Stimulated activated naive CD8-positive, alpha-beta T cell treated with anti-CD3 and anti-CD28 coated beads, Interleukin-15, amount 100 ng/mL, for 72 hours (primary cell): Measurements from ENCODE around the gene GP9.
A peak's percentile ranks its signal among the peaks of the same experiment; 100 is the strongest.
"Not testable (repeated sequence)": the region's sequence is repeated elsewhere in the genome, so short reads cannot be mapped to it uniquely, and the experiment has no call there.

ENCODE experiments used
- ATAC-seq: fragments of 150-1000 bp; cut with Tn5 transposase; 2 replicates; pipeline ENCODE4 v1.10.0; 2021; ENCODE audit warnings: mild to moderate bottlenecking, moderate library complexity
- DNase-seq, 2 donors: peaks; one replicate each; pipeline ENCODE4 v3.0.0; 2021 to 2022
- H3K27ac Mint-ChIP-seq, 2 donors: one replicate each; pipeline ENCODE4 v1.8.0; 2022; ENCODE audit warnings: mild to moderate bottlenecking in 2 of 2, mixed read lengths in 2 of 2, moderate library complexity in 2 of 2
- H3K27me3 Mint-ChIP-seq: one replicate; pipeline ENCODE4 v1.8.0; 2022; ENCODE audit warnings: mixed read lengths
- H3K4me1 Mint-ChIP-seq: one replicate; pipeline ENCODE4 v1.8.0; 2022; ENCODE audit warnings: mild to moderate bottlenecking, mixed read lengths
- H3K4me3 Mint-ChIP-seq, 2 donors: one replicate each; pipeline ENCODE4 v1.8.0; 2022; ENCODE audit warnings: mild to moderate bottlenecking in 2 of 2, mixed read lengths in 2 of 2, moderate library complexity in 1 of 2
- H3K9me3 Mint-ChIP-seq, 2 donors: one replicate each; pipeline ENCODE4 v1.8.0; 2022; ENCODE audit warnings: mixed read lengths in 2 of 2

The GP9 gene

GRCh38 chr3:129057249-129057648 lies 3.3 kb upstream of the GP9 start:
- DNase-seq (no peak), ATAC-seq (no peak)
- H3K4me3 Mint-ChIP-seq, result no peak overlapping the region
- no peak overlapping the region for H3K27ac Mint-ChIP-seq
- H3K27me3 Mint-ChIP-seq, result no peaks in the 10 kb centered on the region
- H3K9me3 Mint-ChIP-seq, result no peaks in the 10 kb centered on the region
- peaks cover 25% of the 10 kb centered on the region for H3K4me1 Mint-ChIP-seq

GRCh38 chr3:129058441-129059200 lies 2.0 kb upstream of the GP9 start:
- DNase-seq (no peak), ATAC-seq (peak; percentile 66)
- Mint-ChIP-seq H3K9me3 (no peaks in the 10 kb centered on the region), H3K27me3 (no peaks in the 10 kb centered on the region), H3K4me3 (no peak overlapping the region), H3K4me1 (peaks cover 13% of the 10 kb centered on the region), H3K27ac (no peak overlapping the region)

- no peaks in the 10 kb centered on the region for H3K27me3 Mint-ChIP-seq
- no peak overlapping the region for H3K27ac Mint-ChIP-seq
- peaks cover 9% of the 10 kb centered on the region for H3K4me1 Mint-ChIP-seq
- no peak overlapping the region for H3K4me3 Mint-ChIP-seq
- ATAC-seq (no peak), DNase-seq (no peak)
- H3K9me3 Mint-ChIP-seq, result no peaks in the 10 kb centered on the region
Measured at GRCh38 chr3:129059311-129059958, 1.1 kb upstream of the GP9 start.

GRCh38 chr3:129061023-129061887 lies 676 bp downstream of the GP9 start:
- no peaks in the 10 kb centered on the region for H3K9me3 Mint-ChIP-seq
- DNase-seq (no peak), ATAC-seq (no peak)
- no peak overlapping the region for H3K4me3 Mint-ChIP-seq
- H3K4me1 Mint-ChIP-seq, result peaks cover 9% of the 10 kb centered on the region
- no peaks in the 10 kb centered on the region for H3K27me3 Mint-ChIP-seq
- no peak overlapping the region for H3K27ac Mint-ChIP-seq

GRCh38 chr3:129061888-129062834 lies 1.6 kb downstream of the GP9 start:
- no peaks in the 10 kb centered on the region for H3K27me3 Mint-ChIP-seq
- no peaks in the 10 kb centered on the region for H3K9me3 Mint-ChIP-seq
- H3K4me1 Mint-ChIP-seq, result peaks cover 9% of the 10 kb centered on the region
- DNase-seq, result no peak
- no peak overlapping the region for H3K27ac Mint-ChIP-seq
- H3K4me3 Mint-ChIP-seq, result no peak overlapping the region
- ATAC-seq, result no peak

- Mint-ChIP-seq H3K9me3 (peaks cover 0 to 7% of the 10 kb centered on the region in 2 donors), H3K4me3 (no peak overlapping the region), H3K27ac (no peak overlapping the region), H3K27me3 (no peaks in the 10 kb centered on the region), H3K4me1 (peaks cover 7% of the 10 kb centered on the region)
- ATAC-seq (no peak), DNase-seq (no peak)
Measured at GRCh38 chr3:129063091-129063640, 2.6 kb downstream of the GP9 start.

GRCh38 chr3:129063841-129064482 lies 3.4 kb downstream of the GP9 start:
- Mint-ChIP-seq H3K4me1 (no peaks in the 10 kb centered on the region), H3K27ac (no peak overlapping the region), H3K4me3 (no peak overlapping the region), H3K9me3 (peaks cover 0 to 7% of the 10 kb centered on the region in 2 donors), H3K27me3 (no peaks in the 10 kb centered on the region)
- no peak for DNase-seq
- ATAC-seq, result no peak

GRCh38 chr3:129065016-129065719 lies 4.6 kb downstream of the GP9 start:
- peaks cover 6% of the 10 kb centered on the region for H3K4me1 Mint-ChIP-seq
- ATAC-seq (no peak), DNase-seq (no peak)
- H3K27ac Mint-ChIP-seq, result no peak overlapping the region
- no peak overlapping the region for H3K4me3 Mint-ChIP-seq
- peaks cover 0 to 7% of the 10 kb centered on the region in 2 donors for H3K9me3 Mint-ChIP-seq
- no peaks in the 10 kb centered on the region for H3K27me3 Mint-ChIP-seq

GRCh38 chr3:129065720-129066073 lies 5.1 kb downstream of the GP9 start:
- Mint-ChIP-seq H3K9me3 (peaks cover 0 to 7% of the 10 kb centered on the region in 2 donors), H3K4me3 (no peak overlapping the region), H3K27me3 (no peaks in the 10 kb centered on the region), H3K27ac (no peak overlapping the region), H3K4me1 (peaks cover 9% of the 10 kb centered on the region)
- ATAC-seq, result no peak
- no peak for DNase-seq

- not testable (repeated sequence) for H3K27me3 Mint-ChIP-seq, H3K9me3 Mint-ChIP-seq, H3K4me1 Mint-ChIP-seq
- Mint-ChIP-seq H3K27ac (peak overlapping the region; percentile 51 to 81), H3K4me3 (peak overlapping the region; percentile 68 to 71)
- ATAC-seq (peak; percentile 39), DNase-seq (peak; percentile 55 to 58)
Measured at GRCh38 chr3:129067719-129068118, 7.1 kb downstream of the GP9 start.

GRCh38 chr3:129068291-129068886 lies 7.8 kb downstream of the GP9 start:
- peak overlapping the region; percentile 51 to 94 for H3K27ac Mint-ChIP-seq
- H3K4me1 Mint-ChIP-seq, result peaks cover 9% of the 10 kb centered on the region
- no peaks in the 10 kb centered on the region for H3K27me3 Mint-ChIP-seq
- peaks cover 0 to 7% of the 10 kb centered on the region in 2 donors for H3K9me3 Mint-ChIP-seq
- no peak for DNase-seq
- ATAC-seq, result peak; percentile 71
- H3K4me3 Mint-ChIP-seq, result peak overlapping the region; percentile 68 to 76

GRCh38 chr3:129069313-129070085 lies 8.9 kb downstream of the GP9 start:
- H3K27me3 Mint-ChIP-seq, DNase-seq, H3K4me3 Mint-ChIP-seq, H3K9me3 Mint-ChIP-seq, H3K4me1 Mint-ChIP-seq, H3K27ac Mint-ChIP-seq: not testable (repeated sequence)
- ATAC-seq, result peak; percentile 33
